A673 (cell line): ENCODE measurements around the gene LGALS7.

Experiments
- CTCF ChIP-seq: fragments of 300-800, 200-600 bp; sonication (generic); conservative IDR thresholded peaks from 2 replicates; pipeline ENCODE4 v1.5.1; 2017; ENCODE audit warnings: low read depth, mild to moderate bottlenecking, antibody characterized with exemption, low read length, moderate library complexity, mixed read lengths
- EZH2 ChIP-seq: fragments of 200-600 bp; sonication (generic); IDR thresholded peaks from 2 replicates; pipeline ENCODE4 v1.6.1; 2017; ENCODE audit warnings: borderline replicate concordance, low read depth, mild to moderate bottlenecking, mixed read lengths, antibody characterized with exemption, low read length; ENCODE audit not compliant: poor library complexity, severe bottlenecking

- TF ChIP-seq CTCF, result no peak
- no peak for TF ChIP-seq EZH2
Observed at GRCh38 chr19:38722947-38723605, 50.2 kb downstream of the LGALS7 start.
